Large intestine (tissue), 3 donors: ENCODE results near the gene MGME1. TPM values are rescaled to one million over a fixed set of nuclear protein-coding genes. Genes with fewer than 3 reads are reported as not detected.

ENCODE experiments used
- DNase-seq, 2 donors: peaks; one replicate each; pipeline versions ENCODE4 v3.0.0 to v3.0.0-alpha.2; 2013
- H3K27ac ChIP-seq: one replicate; pipeline ENCODE4 v1.5.1; 2013; ENCODE audit warnings: low read length
- H3K27me3 ChIP-seq: 2 replicates; pipeline ENCODE4 v1.6.1; 2013; ENCODE audit warnings: low read length; ENCODE audit not compliant: control insufficient read depth, insufficient read depth
- H3K36me3 ChIP-seq: 2 replicates; pipeline ENCODE4 v1.6.1; 2013; ENCODE audit warnings: low read length; ENCODE audit not compliant: control insufficient read depth, insufficient read depth
- H3K4me1 ChIP-seq: one replicate; pipeline ENCODE4 v1.6.1; 2013; ENCODE audit warnings: low read length; ENCODE audit not compliant: control insufficient read depth, insufficient read depth
- H3K4me3 ChIP-seq: one replicate; pipeline ENCODE4 v1.5.1; 2013; ENCODE audit warnings: low read length
- H3K9me3 ChIP-seq: one replicate; pipeline ENCODE4 v1.6.1; 2013; ENCODE audit warnings: mild to moderate bottlenecking, low read depth, low read length, moderate library complexity; ENCODE audit not compliant: control insufficient read depth
- WGBS: methylation state at CpG from one replicate; pipeline ENCODE4 v1.1.5; 2013; ENCODE audit warnings: low lambda C conversion rate; ENCODE audit not compliant: insufficient coverage; 5-methylcytosine and 5-hydroxymethylcytosine counted together
- polyA plus RNA-seq: library from polyadenylated mRNA; unstranded; fragments of 120-200 nt; gene quantifications from one replicate; pipeline ENCODE4 v1.2.1, GENCODE V29; 2013

The MGME1 gene
- polyA plus RNA-seq, 1 donor, result 33.3 TPM

GRCh38 chr20:17939622-17940223 is 29.1 kb upstream of the MGME1 start:
- DNase-seq, result no peak
- no peak overlapping the region for H3K4me3 ChIP-seq
- H3K4me1 ChIP-seq, result peaks cover 26% of the 10 kb centered on the region
- no peaks in the 10 kb centered on the region for H3K27me3 ChIP-seq
- WGBS, result no CpG with 5 or more reads among the region's 7 CpGs
- H3K27ac ChIP-seq, result no peak overlapping the region
- H3K9me3 ChIP-seq, result no peaks in the 10 kb centered on the region
- peaks cover 39% of the 10 kb centered on the region for H3K36me3 ChIP-seq

- no peaks in the 10 kb centered on the region for H3K27me3 ChIP-seq
- H3K27ac ChIP-seq, result no peak overlapping the region
- DNase-seq, result no peak
- peaks cover 26% of the 10 kb centered on the region for H3K4me1 ChIP-seq
- H3K36me3 ChIP-seq, result peaks cover 46% of the 10 kb centered on the region
- no peaks in the 10 kb centered on the region for H3K9me3 ChIP-seq
- WGBS, result no CpG with 5 or more reads among the region's 6 CpGs
- H3K4me3 ChIP-seq, result no peak overlapping the region
Observed at GRCh38 chr20:17940224-17940971, 28.4 kb upstream of the MGME1 start.

GRCh38 chr20:17941087-17941825 is 27.6 kb upstream of the MGME1 start:
- Histone ChIP-seq H3K4me3 (no peak overlapping the region), H3K36me3 (peaks cover 55% of the 10 kb centered on the region), H3K27ac (no peak overlapping the region), H3K9me3 (no peaks in the 10 kb centered on the region), H3K27me3 (no peaks in the 10 kb centered on the region), H3K4me1 (peaks cover 26% of the 10 kb centered on the region)
- no peak for DNase-seq
- 83% methylated on average over 2 of the region's 10 CpGs for WGBS

- H3K9me3 ChIP-seq, result no peaks in the 10 kb centered on the region
- H3K27ac ChIP-seq, result no peak overlapping the region
- H3K27me3 ChIP-seq, result no peaks in the 10 kb centered on the region
- no CpG with 5 or more reads among the region's 3 CpGs for WGBS
- DNase-seq, result no peak
- H3K4me3 ChIP-seq, result no peak overlapping the region
- H3K36me3 ChIP-seq, result peaks cover 60% of the 10 kb centered on the region
- H3K4me1 ChIP-seq, result peaks cover 21% of the 10 kb centered on the region
Observed at GRCh38 chr20:17941826-17942196, 27.0 kb upstream of the MGME1 start.

- Histone ChIP-seq H3K27ac (no peak overlapping the region), H3K4me1 (peaks cover 9% of the 10 kb centered on the region), H3K9me3 (no peaks in the 10 kb centered on the region), H3K36me3 (peaks cover 72% of the 10 kb centered on the region), H3K4me3 (no peak overlapping the region), H3K27me3 (no peaks in the 10 kb centered on the region)
- WGBS, result 50% methylated on average over 2 of the region's 3 CpGs
- no peak for DNase-seq
Observed at GRCh38 chr20:17943343-17943742, 25.5 kb upstream of the MGME1 start.

GRCh38 chr20:17944854-17945474 is 23.9 kb upstream of the MGME1 start:
- Histone ChIP-seq H3K27ac (no peak overlapping the region), H3K9me3 (no peaks in the 10 kb centered on the region), H3K36me3 (peaks cover 88% of the 10 kb centered on the region), H3K4me3 (no peak overlapping the region), H3K27me3 (no peaks in the 10 kb centered on the region), H3K4me1 (no peaks in the 10 kb centered on the region)
- WGBS, result 83% methylated on average over 1 of the region's 4 CpGs
- DNase-seq, result no peak

GRCh38 chr20:17946040-17946439 is 22.8 kb upstream of the MGME1 start:
- H3K9me3 ChIP-seq, result no peaks in the 10 kb centered on the region
- H3K27me3 ChIP-seq, result no peaks in the 10 kb centered on the region
- WGBS, result no CpG with 5 or more reads among the region's 5 CpGs

GRCh38 chr20:17946572-17947473 is 22.0 kb upstream of the MGME1 start:
- 70% methylated on average over 2 of the region's 6 CpGs for WGBS
- H3K36me3 ChIP-seq, result peaks cover 87% of the 10 kb centered on the region
- H3K4me3 ChIP-seq, result no peak overlapping the region

More at GRCh38 chr20:17946040-17946439, 22.8 kb upstream of the MGME1 start:
- Histone ChIP-seq H3K4me1 (no peaks in the 10 kb centered on the region), H3K4me3 (no peak overlapping the region), H3K36me3 (peaks cover 87% of the 10 kb centered on the region), H3K27ac (no peak overlapping the region)
- DNase-seq, result no peak

GRCh38 chr20:17947474-17947815 is 21.4 kb upstream of the MGME1 start:
- Histone ChIP-seq H3K4me1 (no peaks in the 10 kb centered on the region), H3K36me3 (peaks cover 84% of the 10 kb centered on the region), H3K27me3 (no peaks in the 10 kb centered on the region), H3K27ac (no peak overlapping the region), H3K9me3 (no peaks in the 10 kb centered on the region), H3K4me3 (no peak overlapping the region)
- 88% methylated on average over 1 of the region's 5 CpGs for WGBS
- DNase-seq, result no peak

More at GRCh38 chr20:17946572-17947473, 22.0 kb upstream of the MGME1 start:
- H3K9me3 ChIP-seq, result no peaks in the 10 kb centered on the region
- no peaks in the 10 kb centered on the region for H3K4me1 ChIP-seq
- no peak overlapping the region for H3K27ac ChIP-seq
- no peak for DNase-seq
- no peaks in the 10 kb centered on the region for H3K27me3 ChIP-seq
